GM12878 (cell line): ENCODE data around the gene SSR2.

Source experiments
- POLR2AphosphoS2 ChIP-seq: IDR thresholded peaks from 2 replicates; pipeline ENCODE4 v1.6.1; 2011; ENCODE audit warnings: low read depth, mild to moderate bottlenecking, low read length, improper control_type of control experiment, moderate library complexity
- POLR2AphosphoS5 ChIP-seq: IDR thresholded peaks from 2 replicates; pipeline ENCODE4 v1.6.1; 2011; ENCODE audit warnings: mild to moderate bottlenecking, low read length, inconsistent platforms
- TF ChIP-seq, protein P1 (sequence below): fragments of 450-650 bp; formaldehyde crosslinking; IDR thresholded peaks from 2 replicates; pipeline ENCODE4 v1.4.0; 2020; ENCODE audit warnings: mild to moderate bottlenecking, moderate library complexity
- TF ChIP-seq, protein P2 (sequence below): IDR thresholded peaks from 2 replicates; pipeline ENCODE4 v1.6.1; 2012; ENCODE audit warnings: mild to moderate bottlenecking, low read depth, low read length

DNA sequence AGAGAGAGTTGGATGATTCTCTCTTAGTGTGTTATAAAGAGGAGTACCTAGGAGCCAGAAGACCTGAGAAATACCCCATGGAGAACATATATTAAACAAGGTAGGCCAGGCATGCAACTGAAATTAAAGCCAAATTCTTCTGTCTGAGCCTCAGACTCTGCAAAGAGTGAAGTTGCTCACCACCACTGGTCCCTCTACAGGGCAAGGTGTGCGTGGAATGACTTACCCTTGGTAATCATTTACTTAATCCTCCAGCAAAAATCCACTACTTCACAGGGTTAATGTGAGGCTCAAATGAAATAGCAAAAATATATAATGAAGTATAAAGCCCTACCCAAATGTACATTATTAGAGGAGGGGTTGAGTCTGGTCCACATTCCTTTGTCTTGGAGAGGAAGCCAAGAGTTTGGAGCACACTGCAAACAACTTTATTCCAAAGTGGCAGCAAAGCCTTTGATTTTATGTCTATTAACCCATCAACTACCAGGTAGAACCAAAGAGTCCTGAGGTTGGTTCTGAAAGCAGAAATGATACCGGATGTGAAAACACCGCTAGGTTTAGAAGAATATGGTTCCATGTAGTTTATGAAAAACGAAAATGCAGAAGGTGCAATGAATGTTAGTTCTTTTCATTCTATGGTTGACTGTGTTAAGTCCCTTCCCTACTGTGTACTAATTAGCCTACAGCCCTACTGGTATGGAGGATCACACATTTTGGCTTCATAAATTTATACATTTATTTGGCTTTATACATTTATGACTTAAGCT lies 8.5 kb downstream of the SSR2 start:
- TF ChIP-seq, protein P1, sequence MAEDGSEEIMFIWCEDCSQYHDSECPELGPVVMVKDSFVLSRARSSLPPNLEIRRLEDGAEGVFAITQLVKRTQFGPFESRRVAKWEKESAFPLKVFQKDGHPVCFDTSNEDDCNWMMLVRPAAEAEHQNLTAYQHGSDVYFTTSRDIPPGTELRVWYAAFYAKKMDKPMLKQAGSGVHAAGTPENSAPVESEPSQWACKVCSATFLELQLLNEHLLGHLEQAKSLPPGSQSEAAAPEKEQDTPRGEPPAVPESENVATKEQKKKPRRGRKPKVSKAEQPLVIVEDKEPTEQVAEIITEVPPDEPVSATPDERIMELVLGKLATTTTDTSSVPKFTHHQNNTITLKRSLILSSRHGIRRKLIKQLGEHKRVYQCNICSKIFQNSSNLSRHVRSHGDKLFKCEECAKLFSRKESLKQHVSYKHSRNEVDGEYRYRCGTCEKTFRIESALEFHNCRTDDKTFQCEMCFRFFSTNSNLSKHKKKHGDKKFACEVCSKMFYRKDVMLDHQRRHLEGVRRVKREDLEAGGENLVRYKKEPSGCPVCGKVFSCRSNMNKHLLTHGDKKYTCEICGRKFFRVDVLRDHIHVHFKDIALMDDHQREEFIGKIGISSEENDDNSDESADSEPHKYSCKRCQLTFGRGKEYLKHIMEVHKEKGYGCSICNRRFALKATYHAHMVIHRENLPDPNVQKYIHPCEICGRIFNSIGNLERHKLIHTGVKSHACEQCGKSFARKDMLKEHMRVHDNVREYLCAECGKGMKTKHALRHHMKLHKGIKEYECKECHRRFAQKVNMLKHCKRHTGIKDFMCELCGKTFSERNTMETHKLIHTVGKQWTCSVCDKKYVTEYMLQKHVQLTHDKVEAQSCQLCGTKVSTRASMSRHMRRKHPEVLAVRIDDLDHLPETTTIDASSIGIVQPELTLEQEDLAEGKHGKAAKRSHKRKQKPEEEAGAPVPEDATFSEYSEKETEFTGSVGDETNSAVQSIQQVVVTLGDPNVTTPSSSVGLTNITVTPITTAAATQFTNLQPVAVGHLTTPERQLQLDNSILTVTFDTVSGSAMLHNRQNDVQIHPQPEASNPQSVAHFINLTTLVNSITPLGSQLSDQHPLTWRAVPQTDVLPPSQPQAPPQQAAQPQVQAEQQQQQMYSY, result no peak
- TF ChIP-seq, protein P2, sequence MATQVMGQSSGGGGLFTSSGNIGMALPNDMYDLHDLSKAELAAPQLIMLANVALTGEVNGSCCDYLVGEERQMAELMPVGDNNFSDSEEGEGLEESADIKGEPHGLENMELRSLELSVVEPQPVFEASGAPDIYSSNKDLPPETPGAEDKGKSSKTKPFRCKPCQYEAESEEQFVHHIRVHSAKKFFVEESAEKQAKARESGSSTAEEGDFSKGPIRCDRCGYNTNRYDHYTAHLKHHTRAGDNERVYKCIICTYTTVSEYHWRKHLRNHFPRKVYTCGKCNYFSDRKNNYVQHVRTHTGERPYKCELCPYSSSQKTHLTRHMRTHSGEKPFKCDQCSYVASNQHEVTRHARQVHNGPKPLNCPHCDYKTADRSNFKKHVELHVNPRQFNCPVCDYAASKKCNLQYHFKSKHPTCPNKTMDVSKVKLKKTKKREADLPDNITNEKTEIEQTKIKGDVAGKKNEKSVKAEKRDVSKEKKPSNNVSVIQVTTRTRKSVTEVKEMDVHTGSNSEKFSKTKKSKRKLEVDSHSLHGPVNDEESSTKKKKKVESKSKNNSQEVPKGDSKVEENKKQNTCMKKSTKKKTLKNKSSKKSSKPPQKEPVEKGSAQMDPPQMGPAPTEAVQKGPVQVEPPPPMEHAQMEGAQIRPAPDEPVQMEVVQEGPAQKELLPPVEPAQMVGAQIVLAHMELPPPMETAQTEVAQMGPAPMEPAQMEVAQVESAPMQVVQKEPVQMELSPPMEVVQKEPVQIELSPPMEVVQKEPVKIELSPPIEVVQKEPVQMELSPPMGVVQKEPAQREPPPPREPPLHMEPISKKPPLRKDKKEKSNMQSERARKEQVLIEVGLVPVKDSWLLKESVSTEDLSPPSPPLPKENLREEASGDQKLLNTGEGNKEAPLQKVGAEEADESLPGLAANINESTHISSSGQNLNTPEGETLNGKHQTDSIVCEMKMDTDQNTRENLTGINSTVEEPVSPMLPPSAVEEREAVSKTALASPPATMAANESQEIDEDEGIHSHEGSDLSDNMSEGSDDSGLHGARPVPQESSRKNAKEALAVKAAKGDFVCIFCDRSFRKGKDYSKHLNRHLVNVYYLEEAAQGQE, result no peak
- TF ChIP-seq POLR2AphosphoS5 (no peak), POLR2AphosphoS2 (no peak)
